Measurements from ENCODE around the gene NTSR1. TPM values are rescaled to one million over a fixed set of nuclear protein-coding genes. Genes with fewer than 3 reads are reported as not detected.

Gene NTSR1
- total RNA-seq, 1 experiment from 2014 or later, result 0.98 TPM

DNA sequence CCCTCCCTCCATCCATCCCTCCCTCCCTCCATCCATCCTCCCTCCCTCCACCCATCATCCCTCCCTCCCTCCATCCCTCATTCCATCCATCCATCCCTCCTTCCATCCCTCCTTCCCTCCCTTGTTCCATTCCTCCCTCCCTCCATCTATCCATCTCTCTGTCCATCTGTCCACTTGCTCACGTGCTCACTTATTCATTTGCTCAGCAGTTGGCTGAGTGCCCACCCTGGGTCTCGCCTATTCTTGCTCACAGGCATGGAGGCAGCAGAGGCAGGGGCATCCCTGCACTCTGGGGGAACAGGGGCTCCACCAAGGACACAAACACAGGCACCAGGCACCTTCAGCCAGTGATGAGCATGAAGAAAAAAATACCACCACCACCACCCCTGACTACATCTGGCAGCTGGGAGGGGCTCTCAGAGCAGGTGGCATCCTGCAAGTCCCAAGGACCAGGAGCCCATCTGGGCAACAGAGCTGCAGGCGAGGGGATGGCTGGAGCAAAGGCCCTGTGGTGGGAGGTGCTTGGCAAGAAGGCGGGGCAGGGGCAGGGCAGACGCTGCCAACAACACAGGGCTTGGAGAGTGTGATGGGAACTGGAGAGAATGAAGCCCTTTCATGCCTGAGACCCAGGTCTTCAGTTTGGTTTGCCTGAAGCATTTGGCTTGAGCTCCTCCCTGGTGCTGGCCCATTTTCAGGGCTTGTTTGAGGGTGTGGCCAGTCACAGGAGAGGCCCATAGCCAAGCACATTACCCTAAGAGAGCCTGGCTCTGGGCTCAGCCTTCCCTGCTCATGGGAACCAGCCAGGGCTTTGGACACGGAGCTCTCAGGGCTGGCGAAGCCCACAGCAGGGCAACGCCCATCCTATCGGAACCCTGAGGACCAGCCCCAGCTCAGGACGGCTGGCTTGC lies 47.4 kb downstream of the NTSR1 start:
- Histone ChIP-seq H3K4me1 (replicated peaks; ENCODE audit: insufficient read depth) (no peaks in the 10 kb centered on the region), H3K27me3 (ENCODE audit: insufficient read depth, low read depth) (no peaks in the 10 kb centered on the region), H3K79me2 (ENCODE audit: low read depth) (no peaks in the 10 kb centered on the region), H3K9me2 (ENCODE audit: insufficient read depth) (no peaks in the 10 kb centered on the region), H3K9me3 (ENCODE audit: insufficient read depth, low read depth) (no peaks in the 10 kb centered on the region), H3K36me3 (ENCODE audit: low read depth) (no peaks in the 10 kb centered on the region), H3K4me2 (no peak overlapping the region), H3K4me3 (no peak overlapping the region), H3K27ac (no peak overlapping the region), H2AFZ (no peak overlapping the region), H3F3A (ENCODE audit: insufficient read depth, low read depth) (peaks cover 16% of the 10 kb centered on the region), H4K20me1 (ENCODE audit: insufficient read depth) (no peaks in the 10 kb centered on the region)
- POLR2A ChIA-PET (ENCODE audit: unreplicated experiment), result no interaction called here
- BruUV-seq (replicated peaks), result no TSS peak
- TF ChIP-seq EZH2 (IDR thresholded peaks at IDR 0.05; ENCODE audit: low read depth), result no peak
- TF ChIP-seq, protein P1, sequence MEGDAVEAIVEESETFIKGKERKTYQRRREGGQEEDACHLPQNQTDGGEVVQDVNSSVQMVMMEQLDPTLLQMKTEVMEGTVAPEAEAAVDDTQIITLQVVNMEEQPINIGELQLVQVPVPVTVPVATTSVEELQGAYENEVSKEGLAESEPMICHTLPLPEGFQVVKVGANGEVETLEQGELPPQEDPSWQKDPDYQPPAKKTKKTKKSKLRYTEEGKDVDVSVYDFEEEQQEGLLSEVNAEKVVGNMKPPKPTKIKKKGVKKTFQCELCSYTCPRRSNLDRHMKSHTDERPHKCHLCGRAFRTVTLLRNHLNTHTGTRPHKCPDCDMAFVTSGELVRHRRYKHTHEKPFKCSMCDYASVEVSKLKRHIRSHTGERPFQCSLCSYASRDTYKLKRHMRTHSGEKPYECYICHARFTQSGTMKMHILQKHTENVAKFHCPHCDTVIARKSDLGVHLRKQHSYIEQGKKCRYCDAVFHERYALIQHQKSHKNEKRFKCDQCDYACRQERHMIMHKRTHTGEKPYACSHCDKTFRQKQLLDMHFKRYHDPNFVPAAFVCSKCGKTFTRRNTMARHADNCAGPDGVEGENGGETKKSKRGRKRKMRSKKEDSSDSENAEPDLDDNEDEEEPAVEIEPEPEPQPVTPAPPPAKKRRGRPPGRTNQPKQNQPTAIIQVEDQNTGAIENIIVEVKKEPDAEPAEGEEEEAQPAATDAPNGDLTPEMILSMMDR (conservative IDR thresholded peaks at IDR 0.05), result no peak
- no peak for DNase-seq
- CTCF ChIA-PET, result no interaction called here
- intact Hi-C loops (cut with micrococcal nuclease; ENCODE audit: unreplicated experiment), result no loop called here

DNA sequence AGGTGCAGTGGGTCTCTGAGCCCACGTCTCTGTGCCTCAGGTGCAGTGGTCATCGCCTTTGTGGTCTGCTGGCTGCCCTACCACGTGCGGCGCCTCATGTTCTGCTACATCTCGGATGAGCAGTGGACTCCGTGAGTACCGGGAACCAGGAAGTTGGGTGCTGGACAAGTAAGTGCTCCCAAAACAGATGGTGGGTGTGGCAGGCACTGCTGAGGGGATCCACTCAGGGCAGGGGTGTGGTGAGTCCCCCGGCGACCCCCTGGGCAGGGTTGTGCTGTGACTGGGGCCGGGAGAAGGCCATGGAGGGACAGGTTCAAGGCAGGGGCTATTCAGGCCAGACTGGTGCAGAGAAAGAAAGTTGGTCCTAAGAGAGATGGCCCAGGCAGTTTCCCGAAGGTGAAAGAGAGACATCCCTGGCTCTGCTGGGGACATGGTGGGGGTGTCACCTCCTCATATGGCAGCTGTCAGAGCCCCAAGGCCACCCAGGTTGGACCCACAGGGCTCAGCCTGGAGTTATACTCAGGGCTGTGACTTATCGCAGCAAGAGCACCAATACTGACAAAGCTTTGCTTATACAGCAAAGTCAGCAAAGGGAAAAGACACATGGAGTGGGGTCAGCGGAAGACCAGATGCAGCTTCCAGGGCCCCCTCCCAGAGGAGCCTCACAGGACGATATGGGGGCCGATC lies 49.7 kb downstream of the NTSR1 start:
- TF ChIP-seq, protein P1 (conservative IDR thresholded peaks at IDR 0.05), result no peak
- no peak for TF ChIP-seq EZH2 (IDR thresholded peaks at IDR 0.05; ENCODE audit: low read depth)
- Histone ChIP-seq H3K27ac (no peak overlapping the region), H3K9me2 (ENCODE audit: insufficient read depth) (no peaks in the 10 kb centered on the region)

DNA sequence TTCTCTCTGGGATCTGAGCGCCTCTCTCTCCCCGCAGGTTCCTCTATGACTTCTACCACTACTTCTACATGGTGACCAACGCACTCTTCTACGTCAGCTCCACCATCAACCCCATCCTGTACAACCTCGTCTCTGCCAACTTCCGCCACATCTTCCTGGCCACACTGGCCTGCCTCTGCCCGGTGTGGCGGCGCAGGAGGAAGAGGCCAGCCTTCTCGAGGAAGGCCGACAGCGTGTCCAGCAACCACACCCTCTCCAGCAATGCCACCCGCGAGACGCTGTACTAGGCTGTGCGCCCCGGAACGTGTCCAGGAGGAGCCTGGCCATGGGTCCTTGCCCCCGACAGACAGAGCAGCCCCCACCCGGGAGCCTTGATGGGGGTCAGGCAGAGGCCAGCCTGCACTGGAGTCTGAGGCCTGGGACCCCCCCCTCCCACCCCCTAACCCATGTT lies 51.4 kb downstream of the NTSR1 start:
- H3K9me3 ChIP-seq (ENCODE audit: insufficient read depth, low read depth), result no peaks in the 10 kb centered on the region
- TF ChIP-seq EZH2 (IDR thresholded peaks at IDR 0.05; ENCODE audit: low read depth), result no peak
- TF ChIP-seq, protein P1 (conservative IDR thresholded peaks at IDR 0.05), result no peak
- no peaks in the 10 kb centered on the region for H3K4me1 ChIP-seq (replicated peaks; ENCODE audit: insufficient read depth)
- ChIA-PET POLR2A (ENCODE audit: unreplicated experiment) (no interaction called here), CTCF (no interaction called here)
- no peaks in the 10 kb centered on the region for H3K79me2 ChIP-seq (ENCODE audit: low read depth)
- H4K20me1 ChIP-seq (ENCODE audit: insufficient read depth), result no peaks in the 10 kb centered on the region
- no peak overlapping the region for H3K4me2 ChIP-seq
- no peaks in the 10 kb centered on the region for H3K36me3 ChIP-seq (ENCODE audit: low read depth)
- no peaks in the 10 kb centered on the region for H3K9me2 ChIP-seq (ENCODE audit: insufficient read depth)
- DNase-seq, result no peak
- BruUV-seq (replicated peaks), result no TSS peak
- H2AFZ ChIP-seq, result no peak overlapping the region
- H3K27ac ChIP-seq, result no peak overlapping the region
- H3K27me3 ChIP-seq (ENCODE audit: insufficient read depth, low read depth), result no peaks in the 10 kb centered on the region
- H3F3A ChIP-seq (ENCODE audit: insufficient read depth, low read depth), result peaks cover 21% of the 10 kb centered on the region; the same call in 1 of the 2 replicates
- intact Hi-C loops (cut with micrococcal nuclease; ENCODE audit: unreplicated experiment), result no loop called here
- H3K4me3 ChIP-seq, result no peak overlapping the region

More for the DNA sequence above, 49.7 kb downstream of the NTSR1 start:
- POLR2A ChIA-PET (ENCODE audit: unreplicated experiment), result no interaction called here
- Histone ChIP-seq H2AFZ (no peak overlapping the region), H3K36me3 (ENCODE audit: low read depth) (no peaks in the 10 kb centered on the region), H4K20me1 (ENCODE audit: insufficient read depth) (no peaks in the 10 kb centered on the region), H3K27me3 (ENCODE audit: insufficient read depth, low read depth) (no peaks in the 10 kb centered on the region), H3K9me3 (ENCODE audit: insufficient read depth, low read depth) (no peaks in the 10 kb centered on the region), H3K79me2 (ENCODE audit: low read depth) (no peaks in the 10 kb centered on the region), H3K4me2 (no peak overlapping the region), H3K4me1 (replicated peaks; ENCODE audit: insufficient read depth) (no peaks in the 10 kb centered on the region), H3K4me3 (no peak overlapping the region), H3F3A (ENCODE audit: insufficient read depth, low read depth) (peaks cover 18% of the 10 kb centered on the region; the same call in 1 of the 2 replicates)
- no peak for DNase-seq
- intact Hi-C loops (cut with micrococcal nuclease; ENCODE audit: unreplicated experiment), result loop anchor here (1.0 kb wide), 1 partner anchor 23 kb away; no protein-coding TSS in a partner anchor
- CTCF ChIA-PET, result no interaction called here
- BruUV-seq (replicated peaks), result no TSS peak

Measured in PC-9 (cell line).